Measurements from ENCODE around the gene CDHR2.
A peak's percentile ranks its signal among the peaks of the same experiment; 100 is the strongest.

CDHR2 gene

DNA sequence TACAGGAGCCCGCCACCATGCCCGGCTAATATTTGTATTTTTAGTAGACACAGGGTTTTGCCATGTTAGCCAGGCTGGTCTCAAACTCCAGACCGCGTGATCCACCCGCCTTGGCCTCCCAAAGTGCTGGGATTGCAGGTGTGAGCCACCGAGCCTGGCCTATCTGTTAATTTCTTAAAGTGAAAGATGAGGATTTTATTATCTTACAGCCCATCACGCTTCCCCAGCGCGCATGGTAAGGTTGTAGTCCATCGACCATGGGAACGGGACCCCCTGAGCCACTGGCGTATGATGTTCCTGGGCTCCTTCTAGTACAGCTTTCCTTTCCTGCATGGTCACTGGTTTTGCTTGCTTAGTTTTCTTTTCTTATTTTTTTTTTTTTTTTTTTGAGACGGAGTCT is 8.7 kb downstream of the CDHR2 start:
- TF ChIP-seq POLR2A (IDR thresholded peaks at IDR 0.05; ENCODE audit: low read depth, low read length) (no peak), TAF1 (IDR thresholded peaks at IDR 0.05; ENCODE audit: borderline replicate concordance, low read depth, low read length) (no peak), POLR2AphosphoS5 (IDR thresholded peaks at IDR 0.05; ENCODE audit: low read depth, low read length) (no peak)
- DNase-seq (ENCODE audit: insufficient read length) (no peak), FAIRE-seq (no peak)

DNA sequence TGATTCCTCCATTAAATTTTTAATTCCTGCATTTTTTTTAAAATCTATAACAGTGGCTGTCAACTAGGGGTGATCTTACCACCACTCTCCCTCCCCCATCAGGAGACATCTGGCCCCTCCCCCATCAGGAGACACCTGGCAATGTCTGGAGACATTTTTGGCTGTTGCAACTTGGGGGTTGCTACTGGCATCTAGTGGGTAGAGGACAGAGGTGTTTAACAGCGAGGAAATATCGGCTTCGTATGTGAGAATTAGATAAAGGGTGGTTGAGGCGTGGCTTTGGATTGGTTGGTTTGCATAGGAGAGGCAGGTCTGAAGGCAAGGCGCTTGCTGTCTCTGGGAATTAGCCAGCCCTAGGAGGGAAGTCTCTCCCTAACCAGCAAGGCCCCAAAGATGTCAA is 10.5 kb downstream of the CDHR2 start:
- TF ChIP-seq POLR2A (IDR thresholded peaks at IDR 0.05; ENCODE audit: low read depth, low read length) = no peak
- TF ChIP-seq POLR2AphosphoS5 (IDR thresholded peaks at IDR 0.05; ENCODE audit: low read depth, low read length) = no peak
- no peak for TF ChIP-seq TAF1 (IDR thresholded peaks at IDR 0.05; ENCODE audit: borderline replicate concordance, low read depth, low read length)
- no peak for DNase-seq (ENCODE audit: insufficient read length)
- no peak for FAIRE-seq

- TF ChIP-seq POLR2AphosphoS5 (IDR thresholded peaks at IDR 0.05; ENCODE audit: low read depth, low read length) (no peak), TAF1 (IDR thresholded peaks at IDR 0.05; ENCODE audit: borderline replicate concordance, low read depth, low read length) (no peak), POLR2A (IDR thresholded peaks at IDR 0.05; ENCODE audit: low read depth, low read length) (no peak)
- DNase-seq (ENCODE audit: insufficient read length) (no peak), FAIRE-seq (no peak)
These were observed 11.2 kb downstream of the CDHR2 start for GRCh38 chr5:176560364-176560763.

- FAIRE-seq (no peak), DNase-seq (ENCODE audit: insufficient read length) (no peak)
- TF ChIP-seq POLR2A (IDR thresholded peaks at IDR 0.05; ENCODE audit: low read depth, low read length) = no peak
- TF ChIP-seq POLR2AphosphoS5 (IDR thresholded peaks at IDR 0.05; ENCODE audit: low read depth, low read length) = no peak
- no peak for TF ChIP-seq TAF1 (IDR thresholded peaks at IDR 0.05; ENCODE audit: borderline replicate concordance, low read depth, low read length)
These were observed 12.1 kb downstream of the CDHR2 start for GRCh38 chr5:176561259-176561658.

- FAIRE-seq (no peak), DNase-seq (ENCODE audit: insufficient read length) (no peak)
- TF ChIP-seq POLR2A (IDR thresholded peaks at IDR 0.05; ENCODE audit: low read depth, low read length) = no peak
- TF ChIP-seq TAF1 (IDR thresholded peaks at IDR 0.05; ENCODE audit: borderline replicate concordance, low read depth, low read length) = no peak
- TF ChIP-seq POLR2AphosphoS5 (IDR thresholded peaks at IDR 0.05; ENCODE audit: low read depth, low read length) = no peak
These were observed 13.0 kb downstream of the CDHR2 start for GRCh38 chr5:176562189-176562588.

GRCh38 chr5:176564002-176564401 is 14.9 kb downstream of the CDHR2 start:
- no peak for TF ChIP-seq POLR2A (IDR thresholded peaks at IDR 0.05; ENCODE audit: low read depth, low read length)
- no peak for TF ChIP-seq TAF1 (IDR thresholded peaks at IDR 0.05; ENCODE audit: borderline replicate concordance, low read depth, low read length)
- TF ChIP-seq POLR2AphosphoS5 (IDR thresholded peaks at IDR 0.05; ENCODE audit: low read depth, low read length) = no peak
- DNase-seq (ENCODE audit: insufficient read length) (no peak), FAIRE-seq (no peak)

DNA sequence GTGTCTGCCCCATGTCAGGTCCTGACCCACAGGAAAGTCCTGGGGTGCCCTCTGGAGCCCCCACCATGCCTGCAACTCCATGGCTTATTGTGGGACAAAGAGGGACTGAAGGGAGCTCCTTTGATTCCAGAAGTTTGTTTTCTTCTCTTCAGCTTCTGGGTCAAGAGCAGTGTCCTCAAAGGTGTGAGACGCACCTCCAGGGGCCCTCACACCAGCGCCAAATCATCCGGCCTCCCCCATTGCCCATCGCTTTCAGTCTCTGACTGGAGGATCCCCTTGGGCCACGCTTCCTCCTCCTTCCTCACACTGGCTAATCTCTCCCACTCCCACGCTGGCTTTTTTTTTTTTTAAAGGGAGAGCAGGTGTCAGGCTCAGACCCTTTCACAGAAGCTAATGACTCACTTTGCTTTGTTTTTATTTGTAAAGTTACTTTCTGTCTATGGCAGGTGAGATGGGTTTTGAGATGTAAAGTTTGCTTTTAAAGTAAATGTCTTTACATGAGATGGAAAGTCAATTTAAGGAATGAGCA is 16.7 kb downstream of the CDHR2 start:
- FAIRE-seq (no peak), DNase-seq (ENCODE audit: insufficient read length) (no peak)
- no peak for TF ChIP-seq POLR2A (IDR thresholded peaks at IDR 0.05; ENCODE audit: low read depth, low read length)

DNA sequence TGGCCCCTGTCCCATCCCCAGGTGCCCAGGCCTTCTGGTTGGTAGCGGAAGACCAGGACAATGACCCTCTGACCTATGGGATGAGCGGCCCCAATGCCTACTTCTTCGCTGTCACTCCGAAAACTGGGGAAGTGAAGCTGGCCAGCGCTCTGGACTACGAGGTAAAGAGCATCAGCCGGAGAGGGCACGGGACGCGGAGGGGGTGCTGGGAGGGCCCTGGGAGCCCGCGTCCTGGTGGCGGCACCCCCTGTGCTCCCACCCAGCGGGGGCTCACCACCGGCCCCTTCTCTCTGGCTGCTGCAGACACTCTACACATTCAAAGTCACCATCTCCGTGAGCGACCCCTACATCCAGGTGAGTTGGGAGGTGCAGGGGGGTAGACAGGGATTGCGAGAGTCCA is 19.5 kb downstream of the CDHR2 start:
- FAIRE-seq = no peak
- TF ChIP-seq TAF1 (IDR thresholded peaks at IDR 0.05; ENCODE audit: borderline replicate concordance, low read depth, low read length) (no peak), POLR2AphosphoS5 (IDR thresholded peaks at IDR 0.05; ENCODE audit: low read depth, low read length) (no peak), POLR2A (IDR thresholded peaks at IDR 0.05; ENCODE audit: low read depth, low read length) (no peak)

GRCh38 chr5:176570044-176570443 is 20.9 kb downstream of the CDHR2 start:
- FAIRE-seq (no peak), DNase-seq (ENCODE audit: insufficient read length) (no peak)
- TF ChIP-seq TAF1 (IDR thresholded peaks at IDR 0.05; ENCODE audit: borderline replicate concordance, low read depth, low read length) (no peak), POLR2AphosphoS5 (IDR thresholded peaks at IDR 0.05; ENCODE audit: low read depth, low read length) (no peak), POLR2A (IDR thresholded peaks at IDR 0.05; ENCODE audit: low read depth, low read length) (no peak)

More for the DNA sequence above, 19.5 kb downstream of the CDHR2 start:
- no peak for DNase-seq (ENCODE audit: insufficient read length)

DNA sequence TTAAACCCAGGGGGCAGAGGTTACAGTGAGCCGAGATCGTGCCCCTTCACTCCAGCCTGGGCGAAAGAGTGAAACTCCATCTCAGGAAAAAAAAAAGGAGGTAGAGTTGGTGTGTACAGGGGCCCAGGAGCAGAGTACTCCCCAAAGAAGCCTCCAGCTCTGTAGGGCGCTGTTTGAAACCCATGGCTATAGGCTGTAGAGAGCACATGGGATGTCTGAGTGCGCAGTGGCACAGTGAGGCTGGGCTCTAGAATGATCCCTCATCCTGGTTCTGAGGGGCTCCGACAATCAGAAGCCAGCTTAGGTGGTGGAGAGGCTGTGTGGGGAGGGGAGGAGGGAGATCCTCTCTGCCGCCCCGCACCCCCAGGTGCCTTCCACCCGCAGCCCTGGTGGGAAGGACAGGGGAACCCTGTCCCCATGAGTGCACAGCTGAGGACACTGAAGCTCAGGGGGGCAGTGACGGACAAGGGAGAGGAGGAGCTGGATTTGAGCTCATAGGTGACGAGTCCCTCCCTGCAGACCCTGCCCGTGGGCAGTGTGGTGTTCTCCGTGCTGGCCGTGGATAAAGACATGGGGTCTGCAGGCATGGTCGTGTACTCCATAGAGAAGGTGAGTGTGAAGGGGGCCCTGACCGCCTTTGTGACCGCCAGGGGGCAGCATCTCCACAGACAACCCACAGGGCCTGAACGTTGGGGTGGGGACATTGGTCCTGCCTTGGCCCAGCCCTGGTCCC is 24.6 kb downstream of the CDHR2 start:
- TF ChIP-seq TAF1 (IDR thresholded peaks at IDR 0.05; ENCODE audit: borderline replicate concordance, low read depth, low read length) (no peak), POLR2A (IDR thresholded peaks at IDR 0.05; ENCODE audit: low read depth, low read length) (no peak), POLR2AphosphoS5 (IDR thresholded peaks at IDR 0.05; ENCODE audit: low read depth, low read length) (no peak)
- FAIRE-seq (peak; percentile 77), DNase-seq (ENCODE audit: insufficient read length) (peak; percentile 87)

DNA sequence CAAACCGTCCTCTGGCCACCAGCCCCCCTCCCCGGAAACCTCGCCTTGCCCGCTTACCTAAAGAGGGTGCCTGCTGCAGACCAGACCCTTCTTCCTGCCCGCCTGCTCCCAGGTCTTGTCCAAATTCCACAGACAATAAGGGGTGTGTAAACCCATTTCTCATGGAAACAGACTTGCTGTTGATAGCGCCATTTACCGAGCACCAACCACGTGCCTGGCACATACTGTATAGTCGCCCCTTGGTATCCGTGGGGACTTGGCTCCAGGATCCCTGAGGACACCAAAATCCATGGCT is 25.1 kb downstream of the CDHR2 start:
- TF ChIP-seq TAF1 (IDR thresholded peaks at IDR 0.05; ENCODE audit: borderline replicate concordance, low read depth, low read length) (no peak), POLR2AphosphoS5 (IDR thresholded peaks at IDR 0.05; ENCODE audit: low read depth, low read length) (no peak), POLR2A (IDR thresholded peaks at IDR 0.05; ENCODE audit: low read depth, low read length) (no peak)
- FAIRE-seq (no peak), DNase-seq (ENCODE audit: insufficient read length) (no peak)

- TF ChIP-seq POLR2AphosphoS5 (IDR thresholded peaks at IDR 0.05; ENCODE audit: low read depth, low read length) = no peak
- TF ChIP-seq TAF1 (IDR thresholded peaks at IDR 0.05; ENCODE audit: borderline replicate concordance, low read depth, low read length) = no peak
- TF ChIP-seq POLR2A (IDR thresholded peaks at IDR 0.05; ENCODE audit: low read depth, low read length) = no peak
- DNase-seq (ENCODE audit: insufficient read length) = no peak
- FAIRE-seq = no peak
These were observed 25.9 kb downstream of the CDHR2 start for GRCh38 chr5:176575066-176575465.
